BLaER1 (cell line): ENCODE results near the gene PRKAG2.

Experiments used
- H3K27ac ChIP-seq: shearing (Covaris generic); formaldehyde crosslinking; 2 replicates; pipeline ENCODE4 v1.8.1; 2022
- H3K27me3 ChIP-seq: shearing (Covaris generic); formaldehyde crosslinking; 2 replicates; pipeline ENCODE4 v1.8.1; 2022
- H3K36me3 ChIP-seq: shearing (Covaris generic); formaldehyde crosslinking; 2 replicates; pipeline ENCODE4 v1.8.1; 2022
- H3K4me1 ChIP-seq: shearing (Covaris generic); formaldehyde crosslinking; 2 replicates; pipeline ENCODE4 v1.8.1; 2022
- H3K4me2 ChIP-seq: shearing (Covaris generic); formaldehyde crosslinking; 2 replicates; pipeline ENCODE4 v1.8.1; 2022
- H3K4me3 ChIP-seq: shearing (Covaris generic); formaldehyde crosslinking; 2 replicates; pipeline ENCODE4 v1.8.1; 2022
- H3K9ac ChIP-seq: shearing (Covaris generic); formaldehyde crosslinking; 2 replicates; pipeline ENCODE4 v1.8.1; 2022
- H3K9me3 ChIP-seq: shearing (Covaris generic); formaldehyde crosslinking; 2 replicates; pipeline ENCODE4 v1.8.1; 2022
- H4K20me1 ChIP-seq: shearing (Covaris generic); formaldehyde crosslinking; 2 replicates; pipeline ENCODE4 v1.8.1; 2022
- Cebpa-rat ChIP-seq: shearing (Covaris generic); IDR thresholded peaks from 2 replicates; pipeline ENCODE4 v1.8.1; 2022

Gene PRKAG2

DNA sequence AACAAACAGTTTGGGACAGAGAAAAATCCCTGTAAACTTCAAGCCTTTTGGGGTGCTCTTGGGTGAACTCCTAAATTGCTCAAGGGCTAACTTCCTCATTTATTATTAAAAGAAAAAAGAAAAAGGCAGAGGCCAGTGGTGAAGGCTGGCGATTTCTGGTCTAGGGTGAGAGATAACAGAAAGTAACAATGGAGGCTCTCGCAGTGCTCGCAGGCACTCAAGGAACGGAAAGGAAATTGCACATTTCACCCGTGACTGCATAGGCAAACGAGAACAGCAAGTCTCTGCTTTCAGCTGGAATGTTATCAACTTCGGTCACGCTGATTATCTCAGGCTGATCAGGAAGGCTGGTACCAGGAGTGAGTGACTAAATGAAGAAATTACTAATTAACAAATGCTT lies 70.7 kb downstream of the PRKAG2 start:
- H3K4me3 ChIP-seq: no peak overlapping the region
- H3K27me3 ChIP-seq: no peaks in the 10 kb centered on the region
- no peaks in the 10 kb centered on the region for H3K9me3 ChIP-seq
- no peak overlapping the region for H3K27ac ChIP-seq
- H3K4me2 ChIP-seq: no peak overlapping the region
- H4K20me1 ChIP-seq: peaks cover 10% of the 10 kb centered on the region; the same call in 1 of the 2 replicates
- no peaks in the 10 kb centered on the region for H3K4me1 ChIP-seq
- no peak for TF ChIP-seq Cebpa-rat
- no peak overlapping the region for H3K9ac ChIP-seq
- H3K36me3 ChIP-seq: no peaks in the 10 kb centered on the region

DNA sequence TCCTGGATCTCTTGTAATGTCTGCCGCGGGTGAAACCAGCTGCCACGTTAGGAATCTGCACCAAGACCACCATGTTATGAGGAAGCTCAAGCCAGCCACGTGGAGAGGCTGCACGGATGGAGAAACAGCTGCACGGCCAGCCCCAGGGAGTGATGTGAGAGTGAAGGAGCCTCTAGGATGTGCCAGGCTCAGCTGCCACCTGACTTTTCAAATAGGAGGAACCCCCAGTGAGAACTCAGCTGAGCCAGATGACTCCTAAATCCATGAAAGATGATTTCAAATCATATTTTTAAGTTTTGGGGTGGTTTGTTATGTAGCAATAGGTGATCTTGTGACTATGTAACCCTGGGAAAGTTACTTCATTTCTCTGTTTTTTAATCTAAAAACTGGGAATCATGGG lies 71.7 kb downstream of the PRKAG2 start:
- TF ChIP-seq Cebpa-rat: no peak
- Histone ChIP-seq H3K36me3 (no peaks in the 10 kb centered on the region), H4K20me1 (peaks cover under 1% of the 10 kb centered on the region; the same call in 1 of the 2 replicates), H3K9ac (no peak overlapping the region), H3K27ac (no peak overlapping the region), H3K4me3 (no peak overlapping the region), H3K27me3 (no peaks in the 10 kb centered on the region), H3K4me1 (no peaks in the 10 kb centered on the region), H3K4me2 (no peak overlapping the region), H3K9me3 (no peaks in the 10 kb centered on the region)

DNA sequence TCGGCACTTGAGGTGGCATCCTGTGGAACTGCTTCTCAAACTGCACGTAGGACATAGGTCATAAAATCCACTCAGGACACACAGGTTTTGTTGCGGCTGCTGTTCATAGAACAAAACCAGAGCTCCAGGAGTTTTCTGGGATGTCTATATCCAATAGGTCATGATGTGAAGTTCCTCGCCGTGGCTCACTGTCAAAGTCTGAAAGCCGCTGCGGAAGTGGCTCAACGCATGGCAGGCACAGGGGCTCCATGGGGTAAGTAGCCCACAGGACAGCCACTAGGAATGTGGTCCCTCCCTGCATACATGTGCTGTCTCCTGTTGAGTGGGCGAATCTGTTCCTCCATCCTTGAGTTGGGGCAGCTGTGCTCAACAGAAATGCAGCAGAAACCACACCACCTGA lies 72.2 kb downstream of the PRKAG2 start:
- Histone ChIP-seq H3K4me3 (no peak overlapping the region), H3K9me3 (no peaks in the 10 kb centered on the region), H3K27me3 (no peaks in the 10 kb centered on the region), H3K4me2 (no peak overlapping the region), H3K36me3 (no peaks in the 10 kb centered on the region), H3K4me1 (no peaks in the 10 kb centered on the region), H3K9ac (no peak overlapping the region), H3K27ac (no peak overlapping the region), H4K20me1 (no peaks in the 10 kb centered on the region)
- no peak for TF ChIP-seq Cebpa-rat

DNA sequence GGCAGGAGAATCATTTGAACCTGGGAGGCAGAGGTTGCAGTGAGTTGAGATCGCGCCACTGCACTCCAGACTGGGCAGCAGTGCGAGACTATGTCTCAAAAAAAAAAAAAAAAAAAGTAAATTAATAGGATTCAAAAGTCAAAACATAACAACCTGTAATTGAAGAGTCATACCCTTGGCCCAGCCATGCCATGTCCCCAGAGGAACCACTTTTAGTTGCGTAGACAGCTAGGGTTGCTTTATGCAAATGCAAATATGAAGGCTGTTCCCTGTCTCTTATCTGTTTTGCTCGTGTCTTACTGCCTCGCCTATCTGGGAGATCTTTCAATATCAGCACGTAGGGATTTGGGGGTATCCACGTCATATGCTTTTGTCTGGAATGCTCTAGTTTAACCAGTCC lies 73.1 kb downstream of the PRKAG2 start:
- H3K27me3 ChIP-seq: no peaks in the 10 kb centered on the region
- no peak overlapping the region for H3K9ac ChIP-seq
- H3K27ac ChIP-seq: no peak overlapping the region
- no peak overlapping the region for H3K4me3 ChIP-seq
- H3K9me3 ChIP-seq: no peaks in the 10 kb centered on the region
- H4K20me1 ChIP-seq: no peaks in the 10 kb centered on the region
- no peaks in the 10 kb centered on the region for H3K36me3 ChIP-seq
- no peak for TF ChIP-seq Cebpa-rat
- H3K4me1 ChIP-seq: no peaks in the 10 kb centered on the region
- no peak overlapping the region for H3K4me2 ChIP-seq

DNA sequence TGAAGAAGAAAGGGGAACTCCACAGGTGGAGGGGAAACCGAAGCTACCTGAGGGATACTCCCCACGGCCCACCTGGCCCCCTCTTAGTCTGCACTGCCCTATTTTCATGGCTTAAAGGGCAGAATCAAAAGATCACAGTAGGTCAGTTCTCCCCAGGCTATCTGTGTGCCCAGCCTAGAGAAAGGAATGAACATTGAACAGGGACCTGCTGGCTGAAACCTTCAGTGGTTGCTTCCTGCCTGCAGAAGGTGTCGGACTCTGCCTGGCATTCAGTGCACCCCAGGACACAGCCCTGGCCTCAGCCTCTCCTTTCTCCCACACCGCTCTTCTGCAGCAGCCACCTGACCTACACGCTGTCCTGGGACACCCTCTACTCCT lies 74.5 kb downstream of the PRKAG2 start:
- H3K36me3 ChIP-seq: no peaks in the 10 kb centered on the region
- no peak overlapping the region for H3K4me2 ChIP-seq
- no peaks in the 10 kb centered on the region for H4K20me1 ChIP-seq
- no peak overlapping the region for H3K27ac ChIP-seq
- no peaks in the 10 kb centered on the region for H3K4me1 ChIP-seq
- no peak overlapping the region for H3K9ac ChIP-seq
- H3K9me3 ChIP-seq: no peaks in the 10 kb centered on the region
- no peaks in the 10 kb centered on the region for H3K27me3 ChIP-seq
- H3K4me3 ChIP-seq: no peak overlapping the region
- no peak for TF ChIP-seq Cebpa-rat

- Histone ChIP-seq H3K9ac (no peak overlapping the region), H3K4me3 (no peak overlapping the region), H3K4me1 (no peaks in the 10 kb centered on the region), H3K4me2 (no peak overlapping the region), H3K36me3 (no peaks in the 10 kb centered on the region), H3K27me3 (no peaks in the 10 kb centered on the region), H3K27ac (no peak overlapping the region), H3K9me3 (no peaks in the 10 kb centered on the region), H4K20me1 (no peaks in the 10 kb centered on the region)
- TF ChIP-seq Cebpa-rat: no peak
Measured at GRCh38 chr7:151801782-151802468, 75.0 kb downstream of the PRKAG2 start.

DNA sequence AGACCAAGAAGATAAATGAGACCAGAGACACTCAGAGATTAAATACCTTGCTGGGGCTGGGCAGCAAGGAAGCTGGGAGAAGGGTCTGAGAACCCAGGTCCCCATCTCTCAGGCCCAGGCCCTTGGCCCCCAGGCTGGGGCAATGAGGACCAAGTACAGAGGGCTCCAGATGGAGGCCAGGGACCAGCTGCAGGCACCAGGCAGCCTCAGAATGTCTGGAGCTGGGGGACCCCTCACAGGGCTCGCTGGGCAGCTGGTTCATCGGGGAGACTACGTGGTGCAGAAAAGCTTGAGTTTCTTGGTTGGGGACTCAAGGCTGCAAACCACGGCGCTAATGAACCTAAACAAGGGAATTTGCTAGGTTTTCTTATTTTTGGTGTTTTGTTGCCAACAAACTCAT lies 75.6 kb downstream of the PRKAG2 start:
- no peak for TF ChIP-seq Cebpa-rat
- no peak overlapping the region for H3K27ac ChIP-seq
- H3K4me1 ChIP-seq: no peaks in the 10 kb centered on the region
- H4K20me1 ChIP-seq: no peaks in the 10 kb centered on the region
- H3K36me3 ChIP-seq: no peaks in the 10 kb centered on the region
- H3K9ac ChIP-seq: no peak overlapping the region
- no peaks in the 10 kb centered on the region for H3K9me3 ChIP-seq
- H3K4me3 ChIP-seq: no peak overlapping the region
- H3K27me3 ChIP-seq: no peaks in the 10 kb centered on the region
- no peak overlapping the region for H3K4me2 ChIP-seq

DNA sequence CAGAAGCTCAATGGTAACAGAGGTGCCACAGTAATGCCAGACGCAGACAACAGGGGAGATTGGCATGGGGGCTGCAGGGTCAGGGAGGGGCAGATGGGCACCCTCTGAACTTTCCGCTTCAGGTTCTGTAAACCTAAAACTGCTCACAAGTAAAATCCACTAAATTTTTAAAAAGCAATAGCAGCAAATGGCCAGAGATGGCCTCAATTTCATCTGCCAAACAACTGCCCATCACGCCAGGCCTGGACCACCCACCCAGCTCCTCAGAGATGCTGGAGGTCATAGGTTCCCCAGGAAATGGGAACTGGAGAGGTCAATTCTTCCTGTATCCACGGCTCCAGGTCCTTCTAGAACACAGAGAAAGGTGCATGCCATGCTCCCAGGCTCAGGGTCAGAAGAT lies 76.1 kb downstream of the PRKAG2 start:
- Histone ChIP-seq H4K20me1 (no peaks in the 10 kb centered on the region), H3K9me3 (no peaks in the 10 kb centered on the region), H3K9ac (no peak overlapping the region), H3K4me3 (no peak overlapping the region), H3K4me2 (no peak overlapping the region), H3K36me3 (no peaks in the 10 kb centered on the region), H3K27ac (no peak overlapping the region), H3K4me1 (no peaks in the 10 kb centered on the region), H3K27me3 (no peaks in the 10 kb centered on the region)
- no peak for TF ChIP-seq Cebpa-rat

GRCh38 chr7:151800391-151800790 lies 76.5 kb downstream of the PRKAG2 start:
- no peaks in the 10 kb centered on the region for H3K4me1 ChIP-seq
- H3K9ac ChIP-seq: no peak overlapping the region
- no peaks in the 10 kb centered on the region for H3K9me3 ChIP-seq
- H4K20me1 ChIP-seq: no peaks in the 10 kb centered on the region
- H3K36me3 ChIP-seq: no peaks in the 10 kb centered on the region
- H3K4me3 ChIP-seq: no peak overlapping the region
- H3K27ac ChIP-seq: no peak overlapping the region
- H3K4me2 ChIP-seq: no peak overlapping the region
- no peaks in the 10 kb centered on the region for H3K27me3 ChIP-seq
- no peak for TF ChIP-seq Cebpa-rat

GRCh38 chr7:151799506-151799905 lies 77.4 kb downstream of the PRKAG2 start:
- H3K27ac ChIP-seq: no peak overlapping the region
- no peak for TF ChIP-seq Cebpa-rat

More at GRCh38 chr7:151799506-151799905, 77.4 kb downstream of the PRKAG2 start:
- H3K9me3 ChIP-seq: no peaks in the 10 kb centered on the region
- no peak overlapping the region for H3K9ac ChIP-seq
- H3K4me3 ChIP-seq: no peak overlapping the region
- no peaks in the 10 kb centered on the region for H3K36me3 ChIP-seq
- no peak overlapping the region for H3K4me2 ChIP-seq
- H4K20me1 ChIP-seq: no peaks in the 10 kb centered on the region
- H3K4me1 ChIP-seq: no peaks in the 10 kb centered on the region
- H3K27me3 ChIP-seq: no peaks in the 10 kb centered on the region
